D721Med (cell line): Measurements from ENCODE around the gene NBEA.

Source experiments
- DNase-seq: peaks from one replicate; pipeline ENCODE4 v3.0.0; 2011; ENCODE audit warnings: low spot score; ENCODE audit not compliant: insufficient read length
- FAIRE-seq: peaks from 2 replicates; lab custom pipeline; 2011; peaks lifted over from hg19 to GRCh38; lab: Jason Lieb, UNC
- CTCF ChIP-seq: IDR thresholded peaks from 2 replicates; pipeline ENCODE4 v1.5.1; 2012; ENCODE audit warnings: mild to moderate bottlenecking, control low read depth; ENCODE audit not compliant: insufficient read depth; ENCODE audit errors: missing control alignments

NBEA gene

GRCh38 chr13:35139591-35139990, 197.5 kb downstream of the NBEA start:
- no peak for DNase-seq
- FAIRE-seq: no peak
- TF ChIP-seq CTCF: no peak

GRCh38 chr13:35140321-35140720, 198.3 kb downstream of the NBEA start:
- no peak for DNase-seq
- TF ChIP-seq CTCF: no peak
- no peak for FAIRE-seq

- TF ChIP-seq CTCF: no peak
- FAIRE-seq (no peak), DNase-seq (no peak)
Observed at GRCh38 chr13:35140831-35141230, 198.8 kb downstream of the NBEA start.

- no peak for TF ChIP-seq CTCF
- FAIRE-seq (no peak), DNase-seq (no peak)
Observed at GRCh38 chr13:35143123-35143522, 201.1 kb downstream of the NBEA start.

- DNase-seq (no peak), FAIRE-seq (no peak)
- no peak for TF ChIP-seq CTCF
Observed at GRCh38 chr13:35144166-35144890, 202.3 kb downstream of the NBEA start.

- no peak for FAIRE-seq
- DNase-seq: no peak
- TF ChIP-seq CTCF: no peak
Observed at GRCh38 chr13:35146686-35147085, 204.6 kb downstream of the NBEA start.

- peak; percentile 14 for DNase-seq
- TF ChIP-seq CTCF: peak; percentile 81
- peak; percentile 93 for FAIRE-seq
Observed at GRCh38 chr13:35157143-35157755, 215.2 kb downstream of the NBEA start.
